Fibroblast of lung (primary cell): ENCODE data around the gene WDFY3. TPM values are rescaled to one million over a fixed set of nuclear protein-coding genes. Genes with fewer than 3 reads are reported as not detected.

ENCODE experiments used
- DNase-seq, 2 donors: peaks; one replicate each; pipeline versions ENCODE4 v3.0.0 to v3.0.0-alpha.2; 2010; ENCODE audit warnings: low read depth in 2 of 2
- H2AFZ ChIP-seq: 2 replicates; pipeline ENCODE4 v1.5.1; 2012; ENCODE audit warnings: low read length, control low read depth, inconsistent platforms
- H3K27ac ChIP-seq: 2 replicates; pipeline ENCODE4 v1.5.1; 2011; ENCODE audit warnings: low read length, control low read depth; ENCODE audit not compliant: insufficient read depth
- H3K27me3 ChIP-seq: 2 replicates; pipeline ENCODE4 v1.5.1; 2011; ENCODE audit warnings: mild to moderate bottlenecking, low read length; ENCODE audit not compliant: control insufficient read depth, insufficient read depth
- H3K36me3 ChIP-seq: 2 replicates; pipeline ENCODE4 v1.5.1; 2011; ENCODE audit warnings: low read length; ENCODE audit not compliant: control insufficient read depth, insufficient read depth
- H3K4me1 ChIP-seq: 2 replicates; pipeline ENCODE4 v1.5.1; 2011; ENCODE audit warnings: low read length; ENCODE audit not compliant: control insufficient read depth, insufficient read depth; ENCODE audit errors: extremely low read depth
- H3K4me2 ChIP-seq: 2 replicates; pipeline ENCODE4 v1.5.1; 2011; ENCODE audit warnings: low read length, control low read depth; ENCODE audit not compliant: insufficient read depth; ENCODE audit errors: extremely low read depth
- H3K4me3 ChIP-seq, 4 experiments: fragments of 200-600 bp in 1 of 4; sonication (generic) in 1 of 4; replicated peaks in 1 of 4; 2 replicates each; pipeline ENCODE4 v1.5.1; 2011 to 2016; ENCODE audit warnings: low read length in 4 of 4, low read depth in 3 of 4, mild to moderate bottlenecking in 3 of 4, control low read depth in 2 of 4, inconsistent platforms in 1 of 4, mixed read lengths in 1 of 4; ENCODE audit not compliant: insufficient read depth in 1 of 4; ENCODE audit errors: control extremely low read depth in 1 of 4
- H3K79me2 ChIP-seq: 2 replicates; pipeline ENCODE4 v1.5.1; 2012; ENCODE audit warnings: mild to moderate bottlenecking, low read length, inconsistent platforms; ENCODE audit not compliant: control insufficient read depth, insufficient read depth
- H3K9ac ChIP-seq: 2 replicates; pipeline ENCODE4 v1.5.1; 2011; ENCODE audit warnings: mild to moderate bottlenecking, low read length, control low read depth; ENCODE audit not compliant: insufficient read depth
- H3K9me3 ChIP-seq: 2 replicates; pipeline ENCODE4 v1.5.1; 2012; ENCODE audit warnings: low read depth, low read length; ENCODE audit not compliant: control insufficient read depth, insufficient read depth
- H4K20me1 ChIP-seq: 2 replicates; pipeline ENCODE4 v1.5.1; 2011; ENCODE audit warnings: low read length; ENCODE audit not compliant: control insufficient read depth, insufficient read depth; ENCODE audit errors: extremely low read depth
- EZH2 ChIP-seq: IDR thresholded peaks from 2 replicates; pipeline ENCODE4 v1.5.1; 2012; ENCODE audit warnings: low read length, control low read depth, mild to moderate bottlenecking; ENCODE audit errors: missing control alignments
- polyA plus RNA-seq, 2 donors: library from polyadenylated mRNA; depleted of rRNA in 1 of 2; stranded (reverse) in 1 of 2; unstranded in 1 of 2; fragments of >200 nt; gene quantifications; 2 replicates each; pipeline ENCODE4 v1.2.1, GENCODE V29; 2011 to 2012; ENCODE audit warnings: missing spikeins in 1 of 2
- total RNA-seq: library from RNA; depleted of rRNA; stranded (reverse); fragments of >200 nt; gene quantifications from 2 replicates; pipeline ENCODE4 v1.2.1, GENCODE V29; 2014
- TF ChIP-seq, protein P1 (sequence below), 2 donors: IDR thresholded peaks in 1 of 2; conservative IDR thresholded peaks in 1 of 2; 1 replicate in 1 of 2; 2 replicates in 1 of 2; pipeline ENCODE4 v1.5.1; 2011 to 2012; ENCODE audit warnings: low read length in 2 of 2, control low read depth in 1 of 2, inconsistent platforms in 1 of 2, low read depth in 1 of 2, mild to moderate bottlenecking in 1 of 2

The WDFY3 gene
- total and polyA plus RNA-seq, 2 donors (not counting 1 experiment from before 2014, with no cell fraction given) = 26.8 to 88.8 TPM

DNA sequence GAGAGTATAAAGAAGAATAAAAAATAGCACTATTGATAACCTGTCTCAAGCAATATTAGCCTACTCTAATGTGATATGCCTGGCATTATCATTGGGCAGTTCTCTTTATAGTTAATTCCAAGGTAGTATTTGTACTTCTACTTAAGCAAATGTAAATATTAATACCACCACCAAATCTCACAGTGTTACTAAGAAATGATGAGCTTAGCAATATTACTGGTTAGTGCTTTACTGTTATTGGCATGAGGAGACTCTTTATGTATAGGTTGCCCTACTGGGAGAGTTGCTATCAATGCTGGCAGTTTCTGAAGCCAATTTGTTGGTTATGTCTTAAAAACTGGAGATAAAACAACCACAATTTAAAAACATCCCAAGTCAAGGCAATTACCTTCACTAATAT, 227.9 kb downstream of the WDFY3 start:
- DNase-seq = no peak
- Histone ChIP-seq H3K4me1 (no peaks in the 10 kb centered on the region), H3K9ac (no peak overlapping the region), H3K27me3 (no peaks in the 10 kb centered on the region), H3K4me3 (no peak overlapping the region), H3K4me2 (no peak overlapping the region), H3K27ac (no peak overlapping the region), H3K79me2 (no peaks in the 10 kb centered on the region), H2AFZ (no peak overlapping the region), H3K9me3 (no peaks in the 10 kb centered on the region), H3K36me3 (peaks cover 5% of the 10 kb centered on the region), H4K20me1 (no peaks in the 10 kb centered on the region)
- TF ChIP-seq, protein P1, sequence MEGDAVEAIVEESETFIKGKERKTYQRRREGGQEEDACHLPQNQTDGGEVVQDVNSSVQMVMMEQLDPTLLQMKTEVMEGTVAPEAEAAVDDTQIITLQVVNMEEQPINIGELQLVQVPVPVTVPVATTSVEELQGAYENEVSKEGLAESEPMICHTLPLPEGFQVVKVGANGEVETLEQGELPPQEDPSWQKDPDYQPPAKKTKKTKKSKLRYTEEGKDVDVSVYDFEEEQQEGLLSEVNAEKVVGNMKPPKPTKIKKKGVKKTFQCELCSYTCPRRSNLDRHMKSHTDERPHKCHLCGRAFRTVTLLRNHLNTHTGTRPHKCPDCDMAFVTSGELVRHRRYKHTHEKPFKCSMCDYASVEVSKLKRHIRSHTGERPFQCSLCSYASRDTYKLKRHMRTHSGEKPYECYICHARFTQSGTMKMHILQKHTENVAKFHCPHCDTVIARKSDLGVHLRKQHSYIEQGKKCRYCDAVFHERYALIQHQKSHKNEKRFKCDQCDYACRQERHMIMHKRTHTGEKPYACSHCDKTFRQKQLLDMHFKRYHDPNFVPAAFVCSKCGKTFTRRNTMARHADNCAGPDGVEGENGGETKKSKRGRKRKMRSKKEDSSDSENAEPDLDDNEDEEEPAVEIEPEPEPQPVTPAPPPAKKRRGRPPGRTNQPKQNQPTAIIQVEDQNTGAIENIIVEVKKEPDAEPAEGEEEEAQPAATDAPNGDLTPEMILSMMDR (conservative IDR thresholded peaks at IDR 0.05 in 1 of 2, IDR thresholded peaks at IDR 0.05 in 1 of 2; ENCODE audit: low read depth in 1 of 2, low read length in 2 of 2) = no peak
- no peak for TF ChIP-seq EZH2

DNA sequence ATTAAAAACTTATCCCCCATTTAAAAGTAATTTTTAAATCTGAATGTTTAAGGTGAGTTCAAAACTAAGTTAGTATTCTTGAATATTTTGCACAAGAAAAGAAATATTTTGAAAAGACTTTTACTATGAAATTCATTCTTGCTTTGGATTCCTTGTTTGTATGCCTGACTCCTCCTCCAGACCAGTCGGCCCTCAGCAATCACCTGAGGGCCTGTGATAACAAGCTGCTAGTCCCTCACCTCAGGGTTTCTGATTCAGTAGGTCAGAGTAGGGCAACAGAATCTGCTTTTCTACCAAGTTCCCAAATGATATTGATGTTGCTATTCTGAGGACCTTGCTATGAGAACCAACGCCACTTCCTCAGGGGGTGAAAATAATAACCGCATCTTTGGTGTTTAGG, 228.8 kb downstream of the WDFY3 start:
- Histone ChIP-seq H3K9ac (no peak overlapping the region), H3K27ac (no peak overlapping the region), H2AFZ (no peak overlapping the region), H3K4me1 (no peaks in the 10 kb centered on the region), H3K36me3 (peaks cover 8% of the 10 kb centered on the region), H3K4me3 (no peak overlapping the region), H3K79me2 (no peaks in the 10 kb centered on the region), H3K9me3 (no peaks in the 10 kb centered on the region), H4K20me1 (no peaks in the 10 kb centered on the region), H3K4me2 (no peak overlapping the region), H3K27me3 (no peaks in the 10 kb centered on the region)
- DNase-seq = no peak
- TF ChIP-seq, protein P1 (conservative IDR thresholded peaks at IDR 0.05 in 1 of 2, IDR thresholded peaks at IDR 0.05 in 1 of 2; ENCODE audit: low read depth in 1 of 2, low read length in 2 of 2) = no peak
- no peak for TF ChIP-seq EZH2

DNA sequence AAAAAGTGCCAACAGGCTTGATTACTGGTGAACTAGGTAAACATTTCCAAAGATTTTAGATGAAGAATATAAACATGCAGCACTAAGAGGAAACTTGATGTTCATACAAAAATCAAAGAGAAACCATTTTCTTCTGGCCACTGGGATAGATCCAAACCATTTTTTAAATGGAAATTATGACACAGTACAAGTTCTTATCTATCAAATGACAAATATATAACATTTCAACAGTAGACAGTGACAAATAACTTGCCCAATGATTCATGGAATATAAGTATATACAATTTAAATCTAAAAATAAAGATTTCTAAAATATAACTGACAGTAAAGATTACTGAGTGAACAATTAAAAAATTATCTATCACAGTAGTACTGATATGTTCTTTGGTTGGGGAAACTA, 232.5 kb downstream of the WDFY3 start:
- Histone ChIP-seq H2AFZ (no peak overlapping the region), H3K36me3 (peaks cover 8% of the 10 kb centered on the region), H3K27me3 (no peaks in the 10 kb centered on the region), H3K9me3 (no peaks in the 10 kb centered on the region), H3K4me2 (no peak overlapping the region), H3K4me1 (no peaks in the 10 kb centered on the region), H3K9ac (no peak overlapping the region), H3K79me2 (no peaks in the 10 kb centered on the region), H3K27ac (no peak overlapping the region), H3K4me3 (no peak overlapping the region), H4K20me1 (no peaks in the 10 kb centered on the region)
- TF ChIP-seq EZH2 = no peak
- TF ChIP-seq, protein P1 (conservative IDR thresholded peaks at IDR 0.05 in 1 of 2, IDR thresholded peaks at IDR 0.05 in 1 of 2; ENCODE audit: low read depth in 1 of 2, low read length in 2 of 2) = no peak
- DNase-seq = no peak
